ENCODE results near the gene ICAM4. TPM values are rescaled to one million over a fixed set of nuclear protein-coding genes. Genes with fewer than 3 reads are reported as not detected.

ICAM4 gene
- total RNA-seq, 2 experiments from 2014 or later = 1.4 to 1.8 TPM

GRCh38 chr19:10285393-10285792, 1.4 kb upstream of the ICAM4 start:
- H3K4me1 Mint-ChIP-seq = peaks cover 50% of the 10 kb centered on the region
- no peaks in the 10 kb centered on the region for H3K9me3 Mint-ChIP-seq
- DNase-seq = no peak
- no peak overlapping the region for H3K27ac Mint-ChIP-seq
- CTCF ChIA-PET = interaction anchor here (1.2 to 5.9 kb wide), 4 partner anchors 16 to 131 kb away, joined by 3 to 66 read pairs (median 4); partner anchors contain the start of gene ICAM1
- H3K4me3 Mint-ChIP-seq = no peak overlapping the region
- peaks cover 26% of the 10 kb centered on the region for H3K36me3 Mint-ChIP-seq (ENCODE audit: low read depth)
- peaks cover 27% of the 10 kb centered on the region for H3K27me3 Mint-ChIP-seq
- POLR2A ChIA-PET = no interaction called here

GRCh38 chr19:10288662-10289166, 2.0 kb downstream of the ICAM4 start:
- peak overlapping the region; percentile 52 for H3K4me3 Mint-ChIP-seq
- H3K36me3 Mint-ChIP-seq (ENCODE audit: low read depth) = peaks cover 29% of the 10 kb centered on the region
- peak; percentile 28 for DNase-seq
- H3K4me1 Mint-ChIP-seq = peaks cover 76% of the 10 kb centered on the region
- CTCF ChIA-PET = interaction anchor here (1.0 to 5.9 kb wide), 12 partner anchors 9 to 139 kb away, joined by 3 to 66 read pairs (median 6); partner anchors contain the start of genes ICAM1 and RAVER1
- H3K27me3 Mint-ChIP-seq = peaks cover 60% of the 10 kb centered on the region
- POLR2A ChIA-PET = no interaction called here
- peak overlapping the region; percentile 25 for H3K27ac Mint-ChIP-seq
- no peaks in the 10 kb centered on the region for H3K9me3 Mint-ChIP-seq

GRCh38 chr19:10289167-10289835, 2.5 kb downstream of the ICAM4 start:
- peaks cover 78% of the 10 kb centered on the region for H3K4me1 Mint-ChIP-seq
- CTCF ChIA-PET = interaction anchor here (0.5 to 5.9 kb wide), 14 partner anchors 10 to 442 kb away, joined by 3 to 66 read pairs (median 6); partner anchors contain the start of genes CDC37, ICAM1 and RAVER1
- no peaks in the 10 kb centered on the region for H3K9me3 Mint-ChIP-seq
- H3K27me3 Mint-ChIP-seq = peaks cover 65% of the 10 kb centered on the region
- H3K36me3 Mint-ChIP-seq (ENCODE audit: low read depth) = peaks cover 26% of the 10 kb centered on the region
- H3K27ac Mint-ChIP-seq = peak overlapping the region; percentile 9
- H3K4me3 Mint-ChIP-seq = peak overlapping the region; percentile 52
- POLR2A ChIA-PET = interaction anchor here (0.6 kb wide), 1 partner anchor 100 kb away, joined by 4 read pairs; no protein-coding TSS in a partner anchor
- peak; percentile 57 for DNase-seq

- Mint-ChIP-seq H3K27ac (peak within 1 kb of the TSS; percentile 74), H3K4me1 (peaks cover 81% of the 10 kb centered on the region), H3K4me3 (peak within 1 kb of the TSS; percentile 66), H3K9me3 (no peaks in the 10 kb centered on the region), H3K27me3 (peaks cover 69% of the 10 kb centered on the region), H3K36me3 (ENCODE audit: low read depth) (peaks cover 21% of the 10 kb centered on the region)
- ChIA-PET POLR2A (interaction anchor here (0.6 kb wide), 1 partner anchor 99 kb away, joined by 4 read pairs; no protein-coding TSS in a partner anchor), CTCF (interaction anchor here (0.5 to 5.9 kb wide), 13 partner anchors 11 to 442 kb away, joined by 3 to 66 read pairs (median 5); partner anchors contain the start of genes CDC37, ICAM1 and RAVER1)
- no peak for DNase-seq
These were observed 3.1 kb downstream of the ICAM4 start, which contains the start of gene ICAM5 for GRCh38 chr19:10289836-10290356. TSS of gene ICAM5 (plus strand) at chr19:10289952. CDS start at chr19:10290044, 92 bp downstream.

GRCh38 chr19:10290357-10290875, 3.7 kb downstream of the ICAM4 start:
- POLR2A ChIA-PET = no interaction called here
- Mint-ChIP-seq H3K36me3 (ENCODE audit: low read depth) (peaks cover 16% of the 10 kb centered on the region), H3K4me3 (peak overlapping the region; percentile 66), H3K27me3 (peaks cover 71% of the 10 kb centered on the region), H3K27ac (peak overlapping the region; percentile 74), H3K9me3 (no peaks in the 10 kb centered on the region), H3K4me1 (peaks cover 77% of the 10 kb centered on the region)
- CTCF ChIA-PET = interaction anchor here (1.2 to 5.9 kb wide), 3 partner anchors 11 to 143 kb away, joined by 4 to 66 read pairs (median 21); partner anchors contain the start of gene ICAM1
- no peak for DNase-seq

- peaks cover 77% of the 10 kb centered on the region for H3K4me1 Mint-ChIP-seq
- H3K27ac Mint-ChIP-seq = peak overlapping the region; percentile 68
- ChIA-PET POLR2A (interaction anchor here (0.5 to 0.6 kb wide), 2 partner anchors 19 to 22 kb away, joined by 3 read pairs; no protein-coding TSS in a partner anchor), CTCF (interaction anchor here (0.6 to 5.9 kb wide), 7 partner anchors 17 to 291 kb away, joined by 3 to 66 read pairs (median 4); partner anchors contain the start of gene ICAM1)
- H3K27me3 Mint-ChIP-seq = peaks cover 77% of the 10 kb centered on the region
- peak overlapping the region; percentile 66 for H3K4me3 Mint-ChIP-seq
- peak; percentile 46 for DNase-seq
- no peaks in the 10 kb centered on the region for H3K9me3 Mint-ChIP-seq
- H3K36me3 Mint-ChIP-seq (ENCODE audit: low read depth) = peaks cover 13% of the 10 kb centered on the region
These were observed 4.3 kb downstream of the ICAM4 start for GRCh38 chr19:10290876-10291553.

GRCh38 chr19:10291554-10292205, 4.9 kb downstream of the ICAM4 start:
- CTCF ChIA-PET = interaction anchor here (0.5 to 1.5 kb wide), 8 partner anchors 16 to 292 kb away, joined by 3 to 9 read pairs (median 4); no protein-coding TSS in a partner anchor
- H3K4me3 Mint-ChIP-seq = peak overlapping the region; percentile 66
- no peaks in the 10 kb centered on the region for H3K9me3 Mint-ChIP-seq
- peaks cover 9% of the 10 kb centered on the region for H3K36me3 Mint-ChIP-seq (ENCODE audit: low read depth)
- H3K4me1 Mint-ChIP-seq = peaks cover 71% of the 10 kb centered on the region
- DNase-seq = no peak
- peaks cover 79% of the 10 kb centered on the region for H3K27me3 Mint-ChIP-seq
- H3K27ac Mint-ChIP-seq = peak overlapping the region; percentile 68
- POLR2A ChIA-PET = interaction anchor here (0.5 to 0.6 kb wide), 2 partner anchors 19 to 22 kb away, joined by 3 read pairs; no protein-coding TSS in a partner anchor

- H3K27ac Mint-ChIP-seq = peak overlapping the region; percentile 68
- H3K9me3 Mint-ChIP-seq = no peaks in the 10 kb centered on the region
- H3K4me3 Mint-ChIP-seq = peak overlapping the region; percentile 66
- peaks cover 66% of the 10 kb centered on the region for H3K4me1 Mint-ChIP-seq
- peak; percentile 51 for DNase-seq
- H3K36me3 Mint-ChIP-seq (ENCODE audit: low read depth) = peaks cover 9% of the 10 kb centered on the region
- ChIA-PET CTCF (interaction anchor here (0.5 to 1.7 kb wide), 9 partner anchors 15 to 99 kb away, joined by 3 to 9 read pairs (median 4); partner anchors contain the start of gene ICAM1), POLR2A (no interaction called here)
- H3K27me3 Mint-ChIP-seq = peaks cover 80% of the 10 kb centered on the region
These were observed 5.5 kb downstream of the ICAM4 start for GRCh38 chr19:10292206-10292788.

GRCh38 chr19:10292789-10293636, 6.3 kb downstream of the ICAM4 start:
- Mint-ChIP-seq H3K27ac (peak overlapping the region; percentile 39), H3K9me3 (no peaks in the 10 kb centered on the region), H3K36me3 (ENCODE audit: low read depth) (peaks cover 9% of the 10 kb centered on the region), H3K4me1 (peaks cover 59% of the 10 kb centered on the region), H3K4me3 (peak overlapping the region; percentile 38), H3K27me3 (peaks cover 73% of the 10 kb centered on the region)
- POLR2A ChIA-PET = no interaction called here
- CTCF ChIA-PET = interaction anchor here (0.5 to 1.7 kb wide), 4 partner anchors 22 to 58 kb away, joined by 4 to 7 read pairs (median 5); partner anchors contain the start of gene ICAM1
- no peak for DNase-seq

- H3K27me3 Mint-ChIP-seq = peaks cover 67% of the 10 kb centered on the region
- H3K4me1 Mint-ChIP-seq = peaks cover 54% of the 10 kb centered on the region
- ChIA-PET POLR2A (no interaction called here), CTCF (interaction anchor here (1.1 to 1.7 kb wide), 2 partner anchors 23 to 35 kb away, joined by 4 to 7 read pairs; partner anchors contain the start of gene ICAM1)
- H3K4me3 Mint-ChIP-seq = peak overlapping the region; percentile 38
- no peak overlapping the region for H3K27ac Mint-ChIP-seq
- no peaks in the 10 kb centered on the region for H3K9me3 Mint-ChIP-seq
- DNase-seq = no peak
- peaks cover 9% of the 10 kb centered on the region for H3K36me3 Mint-ChIP-seq (ENCODE audit: low read depth)
These were observed 7.0 kb downstream of the ICAM4 start for GRCh38 chr19:10293637-10294367.
